HEK293 (cell line): ENCODE results near the gene ZNF654.

ENCODE experiments used
- CTCF ChIA-PET: fragments of 350-600 bp; formaldehyde crosslinking; extraction: SDS; loops from one replicate; lab custom pipeline; 2021; ENCODE audit warnings: antibody characterized with exemption; lab: Yijun Ruan, JAX
- POLR2A ChIA-PET: fragments of 300-600 bp; formaldehyde crosslinking; extraction: SDS; loops from one replicate; lab custom pipeline; 2020; ENCODE audit warnings: antibody characterized with exemption, inconsistent platforms; lab: Yijun Ruan, JAX
- H3K27ac ChIP-seq: fragments of 200-500 bp; sonication (Bioruptor generic); 2 replicates; pipeline ENCODE4 v1.5.1; 2014; ENCODE audit warnings: low read depth, low read length, control low read depth, inconsistent platforms; ENCODE audit errors: extremely low read depth
- H3K36me3 ChIP-seq, 2 experiments: fragments of 200-500 bp in 1 of 2; sonication (Bioruptor generic) in 1 of 2; 1 replicate in 1 of 2; 2 replicates in 1 of 2; pipeline ENCODE4 v1.5.1; 2014 to 2017; ENCODE audit warnings: inconsistent platforms in 2 of 2, low read length in 2 of 2; ENCODE audit not compliant: control insufficient read depth in 2 of 2, insufficient read depth in 1 of 2
- H3K4me1 ChIP-seq: fragments of 200-500 bp; sonication (Bioruptor generic); 2 replicates; pipeline ENCODE4 v1.5.1; 2014; ENCODE audit warnings: mild to moderate bottlenecking, low read length, inconsistent platforms; ENCODE audit not compliant: control insufficient read depth, insufficient read depth
- H3K4me3 ChIP-seq: 2 replicates; pipeline ENCODE4 v1.5.1; 2011; ENCODE audit warnings: low read depth, mild to moderate bottlenecking, control low read depth, low read length, moderate library complexity
- H3K9me3 ChIP-seq: fragments of 200-500 bp; sonication (Bioruptor generic); 2 replicates; pipeline ENCODE4 v1.5.1; 2014; ENCODE audit warnings: low read depth, low read length, inconsistent platforms; ENCODE audit not compliant: control insufficient read depth, insufficient read depth
- AEBP2 ChIP-seq: fragments of 450-650 bp; formaldehyde crosslinking; IDR thresholded peaks from 2 replicates; pipeline ENCODE4 v1.5.1; 2016; ENCODE audit warnings: missing biosample characterization, missing genetic modification characterization, borderline replicate concordance
- BCL11B ChIP-seq: fragments of 450-650 bp; formaldehyde crosslinking; IDR thresholded peaks from 2 replicates; pipeline ENCODE4 v1.5.1; 2016; ENCODE audit warnings: low read depth, missing biosample characterization, missing genetic modification characterization
- PATZ1 ChIP-seq: fragments of 450-650 bp; formaldehyde crosslinking; IDR thresholded peaks from 2 replicates; pipeline ENCODE4 v1.5.1; 2016; ENCODE audit warnings: missing biosample characterization, missing genetic modification characterization
- SP3 ChIP-seq: fragments of 450-650 bp; formaldehyde crosslinking; IDR thresholded peaks from 2 replicates; pipeline ENCODE4 v1.5.1; 2016; ENCODE audit warnings: missing biosample characterization, missing genetic modification characterization
- TCF7L2 ChIP-seq: IDR thresholded peaks from 2 replicates; pipeline ENCODE4 v1.6.1; 2011; ENCODE audit warnings: low read depth, mild to moderate bottlenecking, inconsistent platforms, low read length, moderate library complexity, borderline replicate concordance
- ZBTB20 ChIP-seq: fragments of 450-650 bp; formaldehyde crosslinking; IDR thresholded peaks from 2 replicates; pipeline ENCODE4 v1.5.1; 2016; ENCODE audit warnings: missing biosample characterization, missing genetic modification characterization
- ZBTB7A ChIP-seq: fragments of 450-650 bp; formaldehyde crosslinking; IDR thresholded peaks from 2 replicates; pipeline ENCODE4 v1.5.1; 2016; ENCODE audit warnings: low read depth, missing biosample characterization, missing genetic modification characterization
- ZNF138 ChIP-seq: fragments of 450-650 bp; formaldehyde crosslinking; IDR thresholded peaks from 2 replicates; pipeline ENCODE4 v1.5.1; 2016; ENCODE audit warnings: missing biosample characterization, missing genetic modification characterization, borderline replicate concordance
- ZNF155 ChIP-seq: fragments of 450-650 bp; formaldehyde crosslinking; IDR thresholded peaks from 2 replicates; pipeline ENCODE4 v1.5.1; 2016; ENCODE audit warnings: missing biosample characterization, missing genetic modification characterization
- ZNF18 ChIP-seq: fragments of 450-650 bp; formaldehyde crosslinking; IDR thresholded peaks from 2 replicates; pipeline ENCODE4 v1.5.1; 2016; ENCODE audit warnings: missing biosample characterization, missing genetic modification characterization
- ZNF239 ChIP-seq: fragments of 450-650 bp; formaldehyde crosslinking; IDR thresholded peaks from 2 replicates; pipeline ENCODE4 v1.5.1; 2016; ENCODE audit warnings: missing biosample characterization, missing genetic modification characterization
- ZNF292 ChIP-seq: fragments of 450-650 bp; formaldehyde crosslinking; IDR thresholded peaks from 2 replicates; pipeline ENCODE4 v1.5.1; 2016; ENCODE audit warnings: low read depth, missing biosample characterization, missing genetic modification characterization, borderline replicate concordance
- ZNF394 ChIP-seq: fragments of 450-650 bp; formaldehyde crosslinking; IDR thresholded peaks from 2 replicates; pipeline ENCODE4 v1.5.1; 2016; ENCODE audit warnings: missing biosample characterization, missing genetic modification characterization, mild to moderate bottlenecking, moderate library complexity, borderline replicate concordance
- ZNF449 ChIP-seq: fragments of 450-650 bp; formaldehyde crosslinking; IDR thresholded peaks from 2 replicates; pipeline ENCODE4 v1.5.1; 2017; ENCODE audit warnings: missing biosample characterization, mild to moderate bottlenecking, missing genetic modification characterization, moderate library complexity
- ZNF501 ChIP-seq: fragments of 450-650 bp; formaldehyde crosslinking; IDR thresholded peaks from 2 replicates; pipeline ENCODE4 v1.5.1; 2016; ENCODE audit warnings: missing biosample characterization, missing genetic modification characterization
- ZNF585B ChIP-seq: fragments of 450-650 bp; formaldehyde crosslinking; IDR thresholded peaks from 2 replicates; pipeline ENCODE4 v1.5.1; 2016; ENCODE audit warnings: missing biosample characterization, missing genetic modification characterization
- ZNF596 ChIP-seq: fragments of 450-650 bp; IDR thresholded peaks from 2 replicates; pipeline ENCODE4 v1.5.0; 2018; ENCODE audit warnings: missing biosample characterization, mild to moderate bottlenecking, missing genetic modification characterization, moderate library complexity
- ZNF610 ChIP-seq: fragments of 450-650 bp; formaldehyde crosslinking; IDR thresholded peaks from 2 replicates; pipeline ENCODE4 v1.5.1; 2016; ENCODE audit warnings: missing biosample characterization, missing genetic modification characterization, borderline replicate concordance
- ZNF621 ChIP-seq: fragments of 450-650 bp; formaldehyde crosslinking; IDR thresholded peaks from 2 replicates; pipeline ENCODE4 v1.5.1; 2017; ENCODE audit warnings: missing biosample characterization, missing genetic modification characterization
- ZNF785 ChIP-seq: fragments of 450-650 bp; formaldehyde crosslinking; IDR thresholded peaks from 2 replicates; pipeline ENCODE4 v1.5.1; 2016; ENCODE audit warnings: missing biosample characterization, missing genetic modification characterization
- ZSCAN18 ChIP-seq: fragments of 450-650 bp; formaldehyde crosslinking; IDR thresholded peaks from 2 replicates; pipeline ENCODE4 v1.5.1; 2016; ENCODE audit warnings: missing biosample characterization, missing genetic modification characterization

ZNF654 gene

GRCh38 chr3:88034491-88035275, 24.4 kb upstream of the ZNF654 start (continued):
- no peak for TF ChIP-seq ZNF621 (tag by site-specific recombination)
- TF ChIP-seq AEBP2 (tag by site-specific recombination), result no peak
- no peak for TF ChIP-seq ZSCAN18 (tag by site-specific recombination)
- TF ChIP-seq SP3 (tag by site-specific recombination), result no peak
- TF ChIP-seq ZNF239 (tag by site-specific recombination), result no peak
- TF ChIP-seq ZNF610 (tag by site-specific recombination), result no peak
- TF ChIP-seq ZNF785 (tag by site-specific recombination), result no peak
- no peak for TF ChIP-seq ZNF292 (tag by site-specific recombination)
- no peak for TF ChIP-seq PATZ1

- POLR2A ChIA-PET, result no interaction called here
- CTCF ChIA-PET, result interaction anchor here (0.6 kb wide), 1 partner anchor 94 kb away, joined by 3 read pairs; no protein-coding TSS in a partner anchor
These were observed 22.8 kb upstream of the ZNF654 start for GRCh38 chr3:88036221-88036620.

GRCh38 chr3:88038566-88038965, 20.5 kb upstream of the ZNF654 start:
- POLR2A ChIA-PET, result no interaction called here
- Histone ChIP-seq H3K9me3 (no peaks in the 10 kb centered on the region), H3K4me3 (no peak overlapping the region), H3K27ac (no peak overlapping the region), H3K4me1 (no peaks in the 10 kb centered on the region), H3K36me3 (no peaks in the 10 kb centered on the region)
- CTCF ChIA-PET, result no interaction called here
- no peak for TF ChIP-seq ZNF155 (tag by site-specific recombination)
- no peak for TF ChIP-seq ZNF449 (tag by site-specific recombination)
- TF ChIP-seq ZNF596 (tag by site-specific recombination), result no peak
- TF ChIP-seq ZNF18 (tag by site-specific recombination), result no peak
- TF ChIP-seq ZNF138 (tag by site-specific recombination), result no peak
- no peak for TF ChIP-seq ZBTB20 (tag by site-specific recombination)
- TF ChIP-seq ZBTB7A, result no peak
- TF ChIP-seq ZNF292 (tag by site-specific recombination), result no peak
- no peak for TF ChIP-seq SP3 (tag by site-specific recombination)
- TF ChIP-seq TCF7L2, result no peak
- TF ChIP-seq ZNF585B (tag by site-specific recombination), result no peak
- no peak for TF ChIP-seq BCL11B

More at GRCh38 chr3:88036221-88036620, 22.8 kb upstream of the ZNF654 start:
- no peak overlapping the region for H3K27ac ChIP-seq
- TF ChIP-seq ZNF501 (tag by site-specific recombination), result no peak
- TF ChIP-seq ZNF18 (tag by site-specific recombination), result no peak
- TF ChIP-seq ZNF394, result no peak
- TF ChIP-seq, all 188 proteins: peak for 0
- no peaks in the 10 kb centered on the region for H3K4me1 ChIP-seq
- H3K36me3 ChIP-seq, result no peaks in the 10 kb centered on the region
- H3K9me3 ChIP-seq, result no peaks in the 10 kb centered on the region
- H3K4me3 ChIP-seq, result no peak overlapping the region
